PC-3 (cell line): ENCODE measurements around the gene LYVE1. TPM values are rescaled to one million over a fixed set of nuclear protein-coding genes. Genes with fewer than 3 reads are reported as not detected.

Source experiments
- ATAC-seq: fragments of 200-7000 bp; cut with Tn5 transposase; 2 replicates; pipeline ENCODE4 v1.9.1; 2020; ENCODE audit warnings: mild to moderate bottlenecking, moderate library complexity
- BruUV-seq: library from RNA; stranded (reverse); fragments of 400-500 nt; replicated peaks from 2 replicates; lab custom pipeline; 2021; lab: Mats Ljungman, UMichigan
- CTCF ChIA-PET: fragments of 300-600 bp; sonication (Branson Sonifier 250); formaldehyde crosslinking; loops from one replicate; lab custom pipeline; 2022; ENCODE audit warnings: antibody characterized with exemption; lab: Charles Lee
- POLR2A ChIA-PET: fragments of 300-600 bp; sonication (Branson Sonifier 250); formaldehyde crosslinking; loops from one replicate; lab custom pipeline; 2022; ENCODE audit warnings: antibody characterized with exemption; ENCODE audit not compliant: unreplicated experiment; lab: Charles Lee
- DNase-seq: peaks from one replicate; pipeline ENCODE4 v3.0.0-alpha.2; 2015
- H2AFZ ChIP-seq: fragments of 300-600 bp; sonication (generic); 2 replicates; pipeline ENCODE4 v1.6.0; 2016; ENCODE audit warnings: antibody characterized with exemption, low read length
- H3F3A ChIP-seq: fragments of 300-600 bp; sonication (generic); one replicate; pipeline ENCODE4 v1.6.0; 2017; ENCODE audit warnings: antibody characterized with exemption, low read length, control low read depth, mild to moderate bottlenecking; ENCODE audit not compliant: unreplicated experiment
- H3K27ac ChIP-seq: fragments of 300-600 bp; sonication (generic); 2 replicates; pipeline ENCODE4 v1.5.1; 2016; ENCODE audit warnings: mild to moderate bottlenecking, low read length
- H3K27me3 ChIP-seq: fragments of 300-600 bp; sonication (generic); 2 replicates; pipeline ENCODE4 v1.6.1; 2016; ENCODE audit warnings: low read length, mixed read lengths
- H3K36me3 ChIP-seq: fragments of 300-600 bp; sonication (generic); 2 replicates; pipeline ENCODE4 v1.6.1; 2016; ENCODE audit warnings: low read depth, mixed run types, low read length, mixed read lengths
- H3K4me1 ChIP-seq: fragments of 300-600 bp; sonication (generic); 2 replicates; pipeline ENCODE4 v1.5.1; 2016; ENCODE audit warnings: low read length; ENCODE audit not compliant: insufficient read depth
- H3K4me2 ChIP-seq: fragments of 300-600 bp; sonication (generic); 2 replicates; pipeline ENCODE4 v1.6.0; 2016; ENCODE audit warnings: low read length
- H3K4me3 ChIP-seq: fragments of 300-600 bp; sonication (generic); 2 replicates; pipeline ENCODE4 v1.5.1; 2016; ENCODE audit warnings: mild to moderate bottlenecking, low read length, mixed read lengths
- H3K79me2 ChIP-seq: fragments of 300-600 bp; sonication (generic); 2 replicates; pipeline ENCODE4 v1.6.1; 2017; ENCODE audit warnings: low read length, mixed read lengths
- H3K9ac ChIP-seq: fragments of 300-600 bp; sonication (generic); 2 replicates; pipeline ENCODE4 v1.6.0; 2016; ENCODE audit warnings: mild to moderate bottlenecking, low read length
- H3K9me2 ChIP-seq: fragments of 300-600 bp; sonication (generic); replicated peaks from 2 replicates; pipeline ENCODE4 v1.6.1; 2016; ENCODE audit warnings: mixed run types, low read length, mixed read lengths
- H3K9me3 ChIP-seq: fragments of 300-600 bp; sonication (generic); 2 replicates; pipeline ENCODE4 v1.6.1; 2016; ENCODE audit warnings: low read length, mixed read lengths
- H4K20me1 ChIP-seq: fragments of 300-600 bp; sonication (generic); 2 replicates; pipeline ENCODE4 v1.6.1; 2016; ENCODE audit warnings: low read length, mixed read lengths
- CTCF ChIP-seq: fragments of 300-600 bp; sonication (generic); conservative IDR thresholded peaks from 2 replicates; pipeline ENCODE4 v1.5.1; 2017; ENCODE audit warnings: antibody characterized with exemption, low read depth, mild to moderate bottlenecking, low read length
- EZH2 ChIP-seq: fragments of 300-600 bp; sonication (generic); IDR thresholded peaks from one replicate; pipeline ENCODE4 v1.6.1; 2017; ENCODE audit warnings: antibody characterized with exemption, mild to moderate bottlenecking, low read length; ENCODE audit not compliant: unreplicated experiment
- EZH2phosphoT487 ChIP-seq: fragments of 300-600 bp; sonication (generic); IDR thresholded peaks from 2 replicates; pipeline ENCODE4 v1.6.1; 2018; ENCODE audit warnings: mild to moderate bottlenecking, antibody characterized with exemption, low read length, borderline replicate concordance
- intact Hi-C: fragments of 100-400 bp; cut with micrococcal nuclease; formaldehyde crosslinking; loops from 2 replicates; pipeline ENCODE4 v1.9.0; 2023
- total RNA-seq: library from RNA; depleted of rRNA; stranded (reverse); fragments of >200 nt; gene quantifications from 2 replicates; pipeline ENCODE4 v1.2.3, GENCODE V29; 2014

LYVE1 gene
- total RNA-seq, 1 experiment from 2014 or later = not detected

GRCh38 chr11:10604798-10605197, 36.3 kb upstream of the LYVE1 start:
- no peaks in the 10 kb centered on the region for H3K79me2 ChIP-seq
- intact Hi-C loops = no loop called here
- DNase-seq (no peak), ATAC-seq (no peak)
- H4K20me1 ChIP-seq = no peaks in the 10 kb centered on the region
- POLR2A ChIA-PET = interaction anchor here (0.6 kb wide), 1 partner anchor 79 kb away, joined by 11 read pairs; no protein-coding TSS in a partner anchor
- CTCF ChIA-PET = no interaction called here
- no peak overlapping the region for H3K27ac ChIP-seq
- H3K9ac ChIP-seq = no peak overlapping the region
- no peaks in the 10 kb centered on the region for H3F3A ChIP-seq
- H3K4me2 ChIP-seq = no peak overlapping the region
- 0 out of 2 replicates have a peak, but pooled peaks cover 4% of the 10 kb centered on the region for H3K4me1 ChIP-seq
- H3K9me2 ChIP-seq = no peaks in the 10 kb centered on the region
- H3K27me3 ChIP-seq = no peaks in the 10 kb centered on the region
- H3K9me3 ChIP-seq = no peaks in the 10 kb centered on the region
- no peak overlapping the region for H3K4me3 ChIP-seq
- TF ChIP-seq EZH2phosphoT487 = no peak
- TF ChIP-seq EZH2 = no peak
- TF ChIP-seq CTCF = no peak
- no TSS peak for BruUV-seq
- H3K36me3 ChIP-seq = no peaks in the 10 kb centered on the region
- no peak overlapping the region for H2AFZ ChIP-seq

- Histone ChIP-seq H3K4me3 (no peak overlapping the region), H3K36me3 (no peaks in the 10 kb centered on the region), H3K4me1 (0 out of 2 replicates have a peak, but pooled peaks cover 4% of the 10 kb centered on the region), H2AFZ (no peak overlapping the region), H3K9me3 (no peaks in the 10 kb centered on the region), H3K27ac (no peak overlapping the region), H4K20me1 (no peaks in the 10 kb centered on the region), H3K79me2 (no peaks in the 10 kb centered on the region), H3K9me2 (no peaks in the 10 kb centered on the region), H3K4me2 (no peak overlapping the region), H3K27me3 (no peaks in the 10 kb centered on the region), H3F3A (no peaks in the 10 kb centered on the region), H3K9ac (no peak overlapping the region)
- DNase-seq (no peak), ATAC-seq (no peak)
- BruUV-seq = no TSS peak
- intact Hi-C loops = no loop called here
- TF ChIP-seq EZH2 (no peak), EZH2phosphoT487 (no peak), CTCF (no peak)
- ChIA-PET POLR2A (no interaction called here), CTCF (no interaction called here)
These were observed 35.9 kb upstream of the LYVE1 start for GRCh38 chr11:10604340-10604748.

GRCh38 chr11:10603721-10604297, 35.3 kb upstream of the LYVE1 start:
- no TSS peak for BruUV-seq
- no peak overlapping the region for H3K4me2 ChIP-seq

More at GRCh38 chr11:10603721-10604297, 35.3 kb upstream of the LYVE1 start:
- Histone ChIP-seq H3K79me2 (no peaks in the 10 kb centered on the region), H4K20me1 (no peaks in the 10 kb centered on the region), H3K27ac (no peak overlapping the region), H3K27me3 (no peaks in the 10 kb centered on the region), H3K9me3 (no peaks in the 10 kb centered on the region), H3K4me1 (0 out of 2 replicates have a peak, but pooled peaks cover 4% of the 10 kb centered on the region), H3K36me3 (no peaks in the 10 kb centered on the region), H3K9me2 (no peaks in the 10 kb centered on the region), H3F3A (no peaks in the 10 kb centered on the region), H3K9ac (no peak overlapping the region), H3K4me3 (no peak overlapping the region), H2AFZ (no peak overlapping the region)
- ATAC-seq (no peak), DNase-seq (no peak)
- TF ChIP-seq EZH2phosphoT487 (no peak), CTCF (no peak), EZH2 (no peak)
- ChIA-PET CTCF (no interaction called here), POLR2A (no interaction called here)
- intact Hi-C loops = no loop called here
